H7 (cell line): ENCODE data around the gene GP2. TPM values are rescaled to one million over a fixed set of nuclear protein-coding genes. Genes with fewer than 3 reads are reported as not detected.
"Not testable (repeated sequence)": the region's sequence is repeated elsewhere in the genome, so short reads cannot be mapped to it uniquely, and the experiment has no call there.

Experiments
- DNase-seq: peaks from one replicate; pipeline ENCODE4 v3.0.0; 2012
- H3K27me3 ChIP-seq: 2 replicates; pipeline ENCODE4 v1.6.0; 2011; ENCODE audit warnings: mild to moderate bottlenecking, low read length; ENCODE audit not compliant: control insufficient read depth, insufficient read depth
- H3K36me3 ChIP-seq: replicated peaks from 2 replicates; pipeline ENCODE4 v1.5.1; 2011; ENCODE audit warnings: low read length; ENCODE audit not compliant: control insufficient read depth, insufficient read depth
- H3K4me3 ChIP-seq: 2 replicates; pipeline ENCODE4 v1.5.1; 2011; ENCODE audit warnings: low read depth, mild to moderate bottlenecking, control low read depth, low read length, moderate library complexity; ENCODE audit not compliant: insufficient read depth
- total RNA-seq: library from RNA; depleted of rRNA; stranded (reverse); fragments of >200 nt; shearing (Covaris generic); gene quantifications from 2 replicates; pipeline ENCODE4 v1.2.3, GENCODE V29; 2014

The GP2 gene
- total RNA-seq, 1 experiment from 2014 or later: not detected

GRCh38 chr16:20336955-20337354 lies 9.6 kb upstream of the GP2 start:
- no peak overlapping the region for H3K4me3 ChIP-seq
- DNase-seq: no peak
- H3K27me3 ChIP-seq: no peaks in the 10 kb centered on the region
- H3K36me3 ChIP-seq: no peaks in the 10 kb centered on the region

- DNase-seq: no peak
- H3K27me3 ChIP-seq: no peaks in the 10 kb centered on the region
- H3K36me3 ChIP-seq: no peaks in the 10 kb centered on the region
- no peak overlapping the region for H3K4me3 ChIP-seq
These were observed 7.1 kb upstream of the GP2 start for GRCh38 chr16:20334396-20334795.

GRCh38 chr16:20333120-20333519 lies 5.8 kb upstream of the GP2 start:
- no peak overlapping the region for H3K4me3 ChIP-seq
- no peaks in the 10 kb centered on the region for H3K36me3 ChIP-seq
- no peaks in the 10 kb centered on the region for H3K27me3 ChIP-seq
- DNase-seq: no peak

GRCh38 chr16:20332411-20332810 lies 5.1 kb upstream of the GP2 start:
- no peak for DNase-seq
- Histone ChIP-seq H3K4me3 (no peak overlapping the region), H3K36me3 (no peaks in the 10 kb centered on the region), H3K27me3 (no peaks in the 10 kb centered on the region)

GRCh38 chr16:20331635-20332034 lies 4.3 kb upstream of the GP2 start:
- no peaks in the 10 kb centered on the region for H3K27me3 ChIP-seq
- no peak for DNase-seq
- H3K4me3 ChIP-seq: no peak overlapping the region
- no peaks in the 10 kb centered on the region for H3K36me3 ChIP-seq

GRCh38 chr16:20329392-20330138 lies 2.3 kb upstream of the GP2 start:
- no peak for DNase-seq
- no peak overlapping the region for H3K4me3 ChIP-seq
- H3K27me3 ChIP-seq: no peaks in the 10 kb centered on the region
- H3K36me3 ChIP-seq: no peaks in the 10 kb centered on the region

GRCh38 chr16:20326321-20326720 lies 992 bp downstream of the GP2 start:
- DNase-seq: no peak
- Histone ChIP-seq H3K36me3 (no peaks in the 10 kb centered on the region), H3K4me3 (no peak overlapping the region), H3K27me3 (no peaks in the 10 kb centered on the region)

GRCh38 chr16:20325005-20325404 lies 2.3 kb downstream of the GP2 start:
- DNase-seq: no peak
- no peak overlapping the region for H3K4me3 ChIP-seq
- H3K36me3 ChIP-seq: no peaks in the 10 kb centered on the region
- no peaks in the 10 kb centered on the region for H3K27me3 ChIP-seq

- DNase-seq: no peak
These were observed 3.7 kb downstream of the GP2 start for GRCh38 chr16:20323591-20324117.

GRCh38 chr16:20322696-20323095 lies 4.6 kb downstream of the GP2 start:
- Histone ChIP-seq H3K36me3 (no peaks in the 10 kb centered on the region), H3K4me3 (no peak overlapping the region), H3K27me3 (no peaks in the 10 kb centered on the region)
- no peak for DNase-seq

More at GRCh38 chr16:20323591-20324117, 3.7 kb downstream of the GP2 start:
- H3K27me3 ChIP-seq: no peaks in the 10 kb centered on the region
- H3K36me3 ChIP-seq: no peaks in the 10 kb centered on the region
- no peak overlapping the region for H3K4me3 ChIP-seq

GRCh38 chr16:20321671-20322070 lies 5.6 kb downstream of the GP2 start:
- H3K36me3 ChIP-seq: no peaks in the 10 kb centered on the region
- H3K27me3 ChIP-seq: no peaks in the 10 kb centered on the region
- no peak overlapping the region for H3K4me3 ChIP-seq
- DNase-seq: no peak

- not testable (repeated sequence) for H3K4me3 ChIP-seq, H3K27me3 ChIP-seq, H3K36me3 ChIP-seq, DNase-seq
These were observed 6.3 kb downstream of the GP2 start for GRCh38 chr16:20321051-20321450.

GRCh38 chr16:20320592-20320991 lies 6.7 kb downstream of the GP2 start:
- Histone ChIP-seq H3K36me3 (no peaks in the 10 kb centered on the region), H3K4me3 (no peak overlapping the region), H3K27me3 (no peaks in the 10 kb centered on the region)
- DNase-seq: no peak

GRCh38 chr16:20320178-20320577 lies 7.1 kb downstream of the GP2 start:
- H3K4me3 ChIP-seq: no peak overlapping the region
- no peaks in the 10 kb centered on the region for H3K36me3 ChIP-seq
- DNase-seq: no peak
- H3K27me3 ChIP-seq: no peaks in the 10 kb centered on the region

GRCh38 chr16:20319406-20319805 lies 7.9 kb downstream of the GP2 start:
- Histone ChIP-seq H3K27me3 (no peaks in the 10 kb centered on the region), H3K4me3 (no peak overlapping the region), H3K36me3 (no peaks in the 10 kb centered on the region)
- DNase-seq: no peak
